ENCODE results near the gene ANAPC15. TPM values are rescaled to one million over a fixed set of nuclear protein-coding genes. Genes with fewer than 3 reads are reported as not detected.

Gene ANAPC15
- total RNA-seq, 1 donor: 21.7 TPM

DNA sequence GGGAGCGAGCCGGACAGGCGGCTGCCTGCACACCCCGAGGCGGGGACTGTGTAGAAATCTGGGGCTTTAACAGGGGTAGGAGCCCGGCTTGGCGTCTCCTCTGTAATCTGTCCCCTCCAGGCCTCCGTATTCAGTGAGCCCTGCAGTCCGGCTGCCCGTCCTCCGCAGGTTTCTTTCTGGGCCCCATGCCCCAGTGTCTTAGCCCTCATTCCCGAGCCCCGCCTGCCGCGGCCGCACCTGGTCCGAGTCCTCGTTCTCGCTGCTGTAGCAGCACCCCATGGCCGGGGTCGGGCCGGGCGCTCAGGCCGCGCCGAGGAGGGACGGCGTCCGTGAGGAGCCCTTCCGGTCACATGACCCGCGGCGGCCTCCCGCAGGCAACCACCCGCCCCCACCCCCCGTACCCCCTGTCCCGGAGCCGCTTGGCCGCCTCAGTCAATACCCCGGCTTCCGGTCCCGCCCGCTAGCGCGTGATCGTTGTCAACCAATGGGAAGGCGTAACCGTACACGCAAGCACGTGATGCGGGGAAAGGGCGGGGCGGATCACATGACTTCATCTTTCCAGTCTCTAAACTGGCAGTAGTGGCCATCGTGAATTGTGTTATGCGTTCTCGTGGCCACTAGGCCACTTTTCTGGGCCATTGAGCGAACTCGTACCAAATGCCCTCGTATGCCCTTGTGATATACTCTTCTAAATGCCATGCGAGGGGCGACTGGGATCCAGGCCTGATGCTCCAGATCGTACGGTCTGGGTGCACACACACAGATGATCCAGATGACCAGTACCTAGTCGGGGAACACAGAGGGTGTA is 9.3 kb downstream of the ANAPC15 start, which contains the start of gene LAMTOR1:
Gene LAMTOR1, minus strand, starts transcription at position 352 of the 808 bp plus-strand sequence. Its CDS starts 73 bp downstream, at position 279.
- TF ChIP-seq CTCF (IDR thresholded peaks at IDR 0.05; ENCODE audit: extremely low read depth, low read depth, low read length): peak; percentile 49
- H3K27ac ChIP-seq (ENCODE audit: low read depth, low read length): peak within 1 kb of the TSS; percentile 95
- H3K27me3 ChIP-seq (ENCODE audit: insufficient read depth, low read length): no peaks in the 10 kb centered on the region
- H4K20me1 ChIP-seq (ENCODE audit: insufficient read depth, low read length): peaks cover 19% of the 10 kb centered on the region
- peak within 1 kb of the TSS; percentile 85 for H2AFZ ChIP-seq (ENCODE audit: low read length)
- peaks cover 32% of the 10 kb centered on the region for H3K4me1 ChIP-seq (ENCODE audit: insufficient read depth, low read length)
- H3K9me3 ChIP-seq (ENCODE audit: low read depth, low read length): no peaks in the 10 kb centered on the region
- H3K4me3 ChIP-seq (ENCODE audit: insufficient read depth, low read length): peak within 1 kb of the TSS; percentile 96
- peaks cover 49% of the 10 kb centered on the region for H3K79me2 ChIP-seq (ENCODE audit: insufficient read depth, low read length)
- peaks cover 29% of the 10 kb centered on the region for H3K36me3 ChIP-seq (ENCODE audit: insufficient read depth, low read length)
- peak; percentile 99 for DNase-seq (ENCODE audit: insufficient read length, low spot score, missing footprints)
- peak within 1 kb of the TSS; percentile 99 for H3K4me2 ChIP-seq (ENCODE audit: insufficient read depth, low read length)

- peaks cover 20% of the 10 kb centered on the region for H4K20me1 ChIP-seq (ENCODE audit: insufficient read depth, low read length)
- H2AFZ ChIP-seq (ENCODE audit: low read length): peak overlapping the region; percentile 85
- H3K4me3 ChIP-seq (ENCODE audit: insufficient read depth, low read length): peak overlapping the region; percentile 96
- peaks cover 34% of the 10 kb centered on the region for H3K36me3 ChIP-seq (ENCODE audit: insufficient read depth, low read length)
- H3K9me3 ChIP-seq (ENCODE audit: low read depth, low read length): no peaks in the 10 kb centered on the region
- no peak for DNase-seq (ENCODE audit: insufficient read length, low spot score, missing footprints)
- TF ChIP-seq CTCF (IDR thresholded peaks at IDR 0.05; ENCODE audit: extremely low read depth, low read depth, low read length): no peak
- peaks cover 54% of the 10 kb centered on the region for H3K79me2 ChIP-seq (ENCODE audit: insufficient read depth, low read length)
- peak overlapping the region; percentile 95 for H3K27ac ChIP-seq (ENCODE audit: low read depth, low read length)
- H3K4me2 ChIP-seq (ENCODE audit: insufficient read depth, low read length): peak overlapping the region; percentile 99
- peaks cover 32% of the 10 kb centered on the region for H3K4me1 ChIP-seq (ENCODE audit: insufficient read depth, low read length)
- no peaks in the 10 kb centered on the region for H3K27me3 ChIP-seq (ENCODE audit: insufficient read depth, low read length)
These were observed 9.9 kb downstream of the ANAPC15 start for GRCh38 chr11:72102631-72102945.

DNA sequence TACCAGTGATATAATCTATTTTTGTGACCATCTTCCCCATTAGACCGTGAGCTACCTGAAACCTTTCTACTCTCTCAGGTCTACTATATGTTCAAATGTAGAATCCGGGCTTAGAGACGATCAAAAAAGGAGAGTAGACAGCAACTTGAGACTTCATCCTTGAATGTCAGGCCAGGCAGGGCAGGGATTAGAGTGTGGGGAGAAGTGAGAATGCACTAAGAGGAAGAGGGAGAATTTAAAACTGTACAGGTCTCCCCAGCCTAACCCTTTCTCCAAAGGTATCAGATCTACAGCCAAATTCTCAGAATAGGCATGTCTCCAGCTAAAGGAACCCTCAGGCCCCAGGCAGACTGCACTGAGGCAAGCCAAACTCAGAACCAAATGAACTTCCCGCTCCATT is 10.3 kb downstream of the ANAPC15 start:
- Histone ChIP-seq H3K4me1 (ENCODE audit: insufficient read depth, low read length) (peaks cover 32% of the 10 kb centered on the region), H3K4me3 (ENCODE audit: insufficient read depth, low read length) (peak overlapping the region; percentile 96), H3K36me3 (ENCODE audit: insufficient read depth, low read length) (peaks cover 39% of the 10 kb centered on the region), H4K20me1 (ENCODE audit: insufficient read depth, low read length) (peaks cover 20% of the 10 kb centered on the region), H3K27ac (ENCODE audit: low read depth, low read length) (peak overlapping the region; percentile 95), H3K79me2 (ENCODE audit: insufficient read depth, low read length) (peaks cover 57% of the 10 kb centered on the region), H2AFZ (ENCODE audit: low read length) (no peak overlapping the region), H3K4me2 (ENCODE audit: insufficient read depth, low read length) (peak overlapping the region; percentile 99), H3K9me3 (ENCODE audit: low read depth, low read length) (no peaks in the 10 kb centered on the region), H3K27me3 (ENCODE audit: insufficient read depth, low read length) (no peaks in the 10 kb centered on the region)
- DNase-seq (ENCODE audit: insufficient read length, low spot score, missing footprints): no peak
- TF ChIP-seq CTCF (IDR thresholded peaks at IDR 0.05; ENCODE audit: extremely low read depth, low read depth, low read length): no peak

GRCh38 chr11:72100462-72100861 is 12.0 kb downstream of the ANAPC15 start:
- Histone ChIP-seq H3K27ac (ENCODE audit: low read depth, low read length) (peak overlapping the region; percentile 95), H3K4me2 (ENCODE audit: insufficient read depth, low read length) (peak overlapping the region; percentile 13), H3K79me2 (ENCODE audit: insufficient read depth, low read length) (peaks cover 57% of the 10 kb centered on the region), H3K4me1 (ENCODE audit: insufficient read depth, low read length) (peaks cover 32% of the 10 kb centered on the region), H3K9me3 (ENCODE audit: low read depth, low read length) (no peaks in the 10 kb centered on the region), H2AFZ (ENCODE audit: low read length) (no peak overlapping the region), H3K4me3 (ENCODE audit: insufficient read depth, low read length) (no peak overlapping the region), H3K27me3 (ENCODE audit: insufficient read depth, low read length) (no peaks in the 10 kb centered on the region), H4K20me1 (ENCODE audit: insufficient read depth, low read length) (peaks cover 20% of the 10 kb centered on the region), H3K36me3 (ENCODE audit: insufficient read depth, low read length) (peaks cover 47% of the 10 kb centered on the region)
- no peak for TF ChIP-seq CTCF (IDR thresholded peaks at IDR 0.05; ENCODE audit: extremely low read depth, low read depth, low read length)
- no peak for DNase-seq (ENCODE audit: insufficient read length, low spot score, missing footprints)
